GM10248 (cell line): ENCODE results near the gene UBXN11.

Source experiments
- CTCF ChIA-PET: fragments of 300-600 bp; sonication (Branson Sonifier 250); formaldehyde crosslinking; extraction: SDS; loops from one replicate; lab custom pipeline; 2021; ENCODE audit warnings: antibody characterized with exemption; lab: Yijun Ruan, JAX
- POLR2A ChIA-PET: fragments of 350-650 bp; sonication (Branson Sonifier 250); formaldehyde crosslinking; extraction: SDS; loops from one replicate; lab custom pipeline; 2020; ENCODE audit warnings: antibody characterized with exemption; lab: Yijun Ruan, JAX
- DNase-seq: peaks from one replicate; pipeline ENCODE4 v3.0.0; 2012; ENCODE audit errors: extremely low spot score
- CTCF ChIP-seq: IDR thresholded peaks from 2 replicates; pipeline ENCODE4 v1.5.1; 2012; ENCODE audit warnings: mild to moderate bottlenecking, low read depth; ENCODE audit errors: extremely low read depth, missing control alignments, control extremely low read depth

Gene UBXN11

DNA sequence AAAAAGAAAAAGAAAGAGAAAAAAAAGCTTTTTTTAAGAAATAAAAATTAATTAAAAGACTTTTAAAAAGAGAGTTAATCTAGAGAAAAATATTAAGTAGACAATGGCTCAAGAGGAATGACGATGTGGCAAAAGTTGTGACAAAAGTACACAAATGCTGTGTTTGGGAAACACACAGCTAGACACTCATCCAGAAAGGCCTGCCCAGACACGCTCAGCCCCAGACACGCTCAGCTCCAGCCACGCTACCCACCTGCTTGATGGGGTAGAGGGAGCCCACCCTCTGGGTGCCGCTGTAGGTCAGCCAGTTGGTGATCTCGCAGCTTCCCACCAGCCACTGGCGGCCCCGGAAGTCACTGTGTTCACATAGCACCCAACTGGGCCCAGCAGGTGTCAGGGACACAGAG lies 21.5 kb upstream of the UBXN11 start:
- DNase-seq, result no peak
- ChIA-PET CTCF (interaction anchor here (1.1 to 1.5 kb wide), 4 partner anchors 13 to 158 kb away, joined by 3 to 7 read pairs (median 3); partner anchors contain the start of gene ZNF593), POLR2A (no interaction called here)
- no peak for TF ChIP-seq CTCF

DNA sequence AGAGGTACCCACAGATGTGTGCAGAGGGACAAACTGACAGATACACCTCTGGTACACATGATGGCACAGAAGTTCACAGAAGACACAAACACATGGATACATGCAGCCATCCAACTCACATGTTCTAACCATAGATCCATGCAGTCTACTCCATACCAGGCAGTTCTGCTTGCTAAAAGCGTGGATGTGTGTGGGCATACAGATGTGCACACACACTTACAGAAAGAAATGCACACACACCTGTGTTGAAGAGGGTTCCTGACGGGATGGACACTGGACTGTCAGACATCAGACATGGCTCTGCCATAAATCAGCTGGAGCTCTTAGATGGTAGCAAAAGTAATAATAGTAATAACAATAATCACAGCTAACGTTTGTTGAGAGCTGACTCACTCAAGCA lies 18.1 kb upstream of the UBXN11 start:
- no peak for DNase-seq
- POLR2A ChIA-PET, result no interaction called here
- CTCF ChIA-PET, result interaction anchor here (21.1 kb wide), 1 partner anchor 40 kb away, joined by 690 read pairs; the partner anchor contains the start of gene SH3BGRL3
- TF ChIP-seq CTCF, result no peak

DNA sequence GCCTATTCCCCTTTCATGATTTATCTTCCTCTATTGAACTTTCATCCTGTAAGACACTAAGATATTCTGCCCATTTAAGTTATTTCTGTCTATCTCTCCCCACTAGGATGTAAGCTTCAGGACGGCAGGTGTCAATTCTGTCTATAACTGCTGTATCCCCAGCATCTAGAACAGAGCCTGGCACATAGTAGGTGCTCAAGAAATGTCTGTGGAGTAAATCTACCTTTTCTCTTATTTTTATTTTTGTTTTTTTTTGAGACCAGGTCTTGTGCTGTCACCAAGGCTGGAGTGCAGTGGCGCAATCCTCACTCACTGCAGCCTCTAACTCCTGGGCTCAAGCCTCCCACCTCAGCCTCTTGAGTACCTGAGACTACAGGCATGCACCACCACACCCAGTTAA lies 16.9 kb upstream of the UBXN11 start:
- ChIA-PET POLR2A (interaction anchor here (0.5 to 0.6 kb wide), 2 partner anchors 51 to 1083 kb away, joined by 3 to 5 read pairs; no protein-coding TSS in a partner anchor), CTCF (interaction anchor here (0.9 to 21.1 kb wide), 9 partner anchors 8 to 197 kb away, joined by 3 to 690 read pairs (median 17); partner anchors contain the start of genes SH3BGRL3, UBXN11 and ZNF593)
- no peak for TF ChIP-seq CTCF
- DNase-seq, result no peak

DNA sequence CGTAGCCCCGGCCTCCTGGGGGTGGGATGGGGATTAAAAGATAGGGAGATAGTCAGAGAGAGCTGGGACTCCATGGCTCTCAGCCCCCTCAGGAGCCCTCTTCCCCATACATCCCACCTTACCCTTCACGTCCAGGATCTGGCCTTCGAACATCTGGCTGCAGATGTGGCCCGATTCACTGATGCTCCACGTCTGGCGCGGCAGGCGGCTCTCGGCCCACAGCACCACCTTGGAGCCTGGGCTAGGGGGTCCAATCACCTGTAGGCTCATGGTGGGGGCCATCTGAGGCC lies 15.6 kb upstream of the UBXN11 start:
- ChIA-PET CTCF (interaction anchor here (0.7 to 21.1 kb wide), 42 partner anchors 9 to 448 kb away, joined by 3 to 690 read pairs (median 6); partner anchors contain the start of genes C1orf232, CEP85, CNKSR1 and DHDDS), POLR2A (interaction anchor here (1.0 to 1.6 kb wide), 3 partner anchors 8 to 37 kb away, joined by 3 to 4 read pairs (median 3); no protein-coding TSS in a partner anchor)
- TF ChIP-seq CTCF, result no peak
- no peak for DNase-seq

- peak; percentile 96 for TF ChIP-seq CTCF
- ChIA-PET POLR2A (interaction anchor here (0.6 to 1.6 kb wide), 4 partner anchors 8 to 494 kb away, joined by 3 to 4 read pairs (median 3); no protein-coding TSS in a partner anchor), CTCF (interaction anchor here (0.7 to 21.1 kb wide), 42 partner anchors 10 to 447 kb away, joined by 3 to 690 read pairs (median 6); partner anchors contain the start of genes C1orf232, CEP85, CNKSR1 and DHDDS)
- DNase-seq, result peak; percentile 87
Measured at GRCh38 chr1:26321315-26322041, 15.0 kb upstream of the UBXN11 start.

DNA sequence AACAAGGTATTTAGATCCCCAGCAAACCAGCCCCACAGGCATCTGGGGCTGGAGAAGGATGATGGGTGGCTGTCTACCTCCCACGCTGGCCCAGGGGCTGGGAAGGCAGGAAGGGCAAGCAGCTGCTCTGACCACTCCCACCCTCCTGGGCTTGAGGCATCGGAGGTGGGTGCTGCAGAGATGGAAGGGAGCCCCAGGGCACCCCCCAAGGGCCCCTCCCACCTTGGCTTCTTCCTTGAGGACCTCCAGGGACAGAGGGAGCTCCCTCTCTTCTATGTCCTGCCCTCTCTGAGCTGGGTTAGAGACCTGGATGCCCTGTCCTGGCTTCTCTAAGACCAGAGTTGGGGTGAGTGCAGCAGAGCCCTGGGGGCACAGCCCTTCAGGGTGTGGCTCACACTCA lies 14.5 kb upstream of the UBXN11 start:
- POLR2A ChIA-PET, result interaction anchor here (0.6 to 1.6 kb wide), 4 partner anchors 9 to 495 kb away, joined by 3 to 4 read pairs (median 3); no protein-coding TSS in a partner anchor
- CTCF ChIA-PET, result interaction anchor here (1.1 to 21.1 kb wide), 20 partner anchors 10 to 286 kb away, joined by 3 to 690 read pairs (median 11); partner anchors contain the start of genes C1orf232, CEP85, SH3BGRL3 and UBXN11
- no peak for DNase-seq
- no peak for TF ChIP-seq CTCF
